HEK293 (cell line): ENCODE measurements around the gene PRPF6.

ENCODE experiments used
- CTCF ChIA-PET: fragments of 350-600 bp; formaldehyde crosslinking; extraction: SDS; loops from one replicate; lab custom pipeline; 2021; ENCODE audit warnings: antibody characterized with exemption; lab: Yijun Ruan, JAX
- POLR2A ChIA-PET: fragments of 300-600 bp; formaldehyde crosslinking; extraction: SDS; loops from one replicate; lab custom pipeline; 2020; ENCODE audit warnings: antibody characterized with exemption, inconsistent platforms; lab: Yijun Ruan, JAX
- H3K27ac ChIP-seq: fragments of 200-500 bp; sonication (Bioruptor generic); 2 replicates; pipeline ENCODE4 v1.5.1; 2014; ENCODE audit warnings: low read depth, low read length, control low read depth, inconsistent platforms; ENCODE audit errors: extremely low read depth
- H3K36me3 ChIP-seq, 2 experiments: fragments of 200-500 bp in 1 of 2; sonication (Bioruptor generic) in 1 of 2; 1 replicate in 1 of 2; 2 replicates in 1 of 2; pipeline ENCODE4 v1.5.1; 2014 to 2017; ENCODE audit warnings: inconsistent platforms in 2 of 2, low read length in 2 of 2; ENCODE audit not compliant: control insufficient read depth in 2 of 2, insufficient read depth in 1 of 2
- H3K4me1 ChIP-seq: fragments of 200-500 bp; sonication (Bioruptor generic); 2 replicates; pipeline ENCODE4 v1.5.1; 2014; ENCODE audit warnings: mild to moderate bottlenecking, low read length, inconsistent platforms; ENCODE audit not compliant: control insufficient read depth, insufficient read depth
- H3K4me3 ChIP-seq: 2 replicates; pipeline ENCODE4 v1.5.1; 2011; ENCODE audit warnings: low read depth, mild to moderate bottlenecking, control low read depth, low read length, moderate library complexity
- H3K9me3 ChIP-seq: fragments of 200-500 bp; sonication (Bioruptor generic); 2 replicates; pipeline ENCODE4 v1.5.1; 2014; ENCODE audit warnings: low read depth, low read length, inconsistent platforms; ENCODE audit not compliant: control insufficient read depth, insufficient read depth
- EGR2 ChIP-seq: fragments of 450-650 bp; formaldehyde crosslinking; IDR thresholded peaks from 2 replicates; pipeline ENCODE4 v1.5.1; 2016; ENCODE audit warnings: low read depth, missing biosample characterization, missing genetic modification characterization
- PRDM1 ChIP-seq: fragments of 450-650 bp; formaldehyde crosslinking; IDR thresholded peaks from 2 replicates; pipeline ENCODE4; 2016; ENCODE audit warnings: missing biosample characterization, missing genetic modification characterization
- YY2 ChIP-seq: fragments of 450-650 bp; formaldehyde crosslinking; IDR thresholded peaks from 2 replicates; pipeline ENCODE4 v1.5.1; 2016; ENCODE audit warnings: missing biosample characterization, missing genetic modification characterization
- ZFP3 ChIP-seq: fragments of 450-650 bp; formaldehyde crosslinking; IDR thresholded peaks from 2 replicates; pipeline ENCODE4 v1.5.1; 2016; ENCODE audit warnings: low read depth, missing biosample characterization, missing genetic modification characterization
- ZNF148 ChIP-seq: fragments of 450-650 bp; formaldehyde crosslinking; IDR thresholded peaks from 2 replicates; pipeline ENCODE4 v1.5.0; 2017; ENCODE audit warnings: missing biosample characterization, missing genetic modification characterization, borderline replicate concordance
- ZNF155 ChIP-seq: fragments of 450-650 bp; formaldehyde crosslinking; IDR thresholded peaks from 2 replicates; pipeline ENCODE4 v1.5.1; 2016; ENCODE audit warnings: missing biosample characterization, missing genetic modification characterization
- ZNF174 ChIP-seq: fragments of 450-650 bp; formaldehyde crosslinking; IDR thresholded peaks from 2 replicates; pipeline ENCODE4 v1.5.0; 2017; ENCODE audit warnings: missing biosample characterization, mild to moderate bottlenecking, missing genetic modification characterization
- ZNF335 ChIP-seq: fragments of 450-650 bp; formaldehyde crosslinking; conservative IDR thresholded peaks from 2 replicates; pipeline ENCODE4 v1.5.1; 2016; ENCODE audit warnings: missing biosample characterization, missing genetic modification characterization
- ZNF37A ChIP-seq: fragments of 450-650 bp; IDR thresholded peaks from 2 replicates; pipeline ENCODE4 v1.5.1; 2018; ENCODE audit warnings: missing biosample characterization, missing genetic modification characterization
- ZNF48 ChIP-seq: fragments of 450-650 bp; formaldehyde crosslinking; IDR thresholded peaks from 2 replicates; pipeline ENCODE4 v1.5.1; 2016; ENCODE audit warnings: missing biosample characterization, missing genetic modification characterization
- ZNF560 ChIP-seq: fragments of 450-650 bp; formaldehyde crosslinking; IDR thresholded peaks from 2 replicates; pipeline ENCODE4 v1.5.1; 2017; ENCODE audit warnings: missing biosample characterization, missing genetic modification characterization, borderline replicate concordance
- ZNF561 ChIP-seq: fragments of 450-650 bp; IDR thresholded peaks from 2 replicates; pipeline ENCODE4 v1.5.1; 2018; ENCODE audit warnings: missing biosample characterization, missing genetic modification characterization, borderline replicate concordance
- ZNF624 ChIP-seq: fragments of 450-650 bp; formaldehyde crosslinking; IDR thresholded peaks from 2 replicates; pipeline ENCODE4 v1.5.1; 2017; ENCODE audit warnings: missing biosample characterization, missing genetic modification characterization
- ZNF677 ChIP-seq: fragments of 450-650 bp; IDR thresholded peaks from 2 replicates; pipeline ENCODE4 v1.5.0; 2018; ENCODE audit warnings: missing biosample characterization, mild to moderate bottlenecking, missing genetic modification characterization, moderate library complexity
- ZNF830 ChIP-seq: fragments of 450-650 bp; IDR thresholded peaks from 2 replicates; pipeline ENCODE4 v1.5.0; 2018; ENCODE audit warnings: missing biosample characterization, missing genetic modification characterization, low read depth, mild to moderate bottlenecking, moderate library complexity
- TF ChIP-seq, protein P1 (sequence below): fragments of 450-650 bp; formaldehyde crosslinking; IDR thresholded peaks from 2 replicates; pipeline ENCODE4 v1.5.1; 2016; ENCODE audit warnings: missing biosample characterization, missing genetic modification characterization
- TF ChIP-seq, protein P2 (sequence below): fragments of 450-650 bp; formaldehyde crosslinking; IDR thresholded peaks from 2 replicates; pipeline ENCODE4 v1.5.1; 2016; ENCODE audit warnings: missing biosample characterization, missing genetic modification characterization
- TF ChIP-seq, protein P3 (sequence below): fragments of 450-650 bp; formaldehyde crosslinking; IDR thresholded peaks from 2 replicates; pipeline ENCODE4 v1.5.1; 2017; ENCODE audit warnings: missing biosample characterization, missing genetic modification characterization
- TF ChIP-seq, protein P4 (sequence below): fragments of 450-650 bp; formaldehyde crosslinking; IDR thresholded peaks from 2 replicates; pipeline ENCODE4 v1.5.1; 2016; ENCODE audit warnings: missing biosample characterization, missing genetic modification characterization
- TF ChIP-seq, protein P5 (sequence below): fragments of 450-650 bp; formaldehyde crosslinking; IDR thresholded peaks from 2 replicates; pipeline ENCODE4 v1.5.1; 2016; ENCODE audit warnings: missing biosample characterization, missing genetic modification characterization

Gene PRPF6

DNA sequence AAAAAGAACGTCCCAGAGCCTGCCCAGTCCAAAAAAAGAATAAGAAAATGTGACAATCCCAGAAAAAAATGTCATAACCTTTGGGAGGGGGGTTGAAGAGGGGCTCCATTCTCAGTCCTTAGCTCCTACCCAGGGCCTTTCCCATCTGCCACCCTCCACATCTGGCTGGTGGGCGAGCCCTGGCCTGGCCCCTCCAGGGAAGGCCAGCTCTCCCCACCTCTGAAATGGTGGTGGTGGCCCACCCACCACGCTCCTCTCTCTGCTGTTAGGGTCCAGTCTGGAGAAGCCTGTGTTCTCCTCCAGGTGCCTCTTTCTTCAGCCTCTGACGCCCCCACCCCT, 98.0 kb downstream of the PRPF6 start:
- Histone ChIP-seq H3K4me3 (peak overlapping the region; percentile 51), H3K27ac (peak overlapping the region; percentile 68; the same call in 1 of the 2 replicates), H3K36me3 (peaks cover 0 to 7% of the 10 kb centered on the region in 2 experiments; a peak in 1 of 3 replicates), H3K9me3 (no peaks in the 10 kb centered on the region), H3K4me1 (peaks cover 10% of the 10 kb centered on the region)
- ChIA-PET CTCF (interaction anchor here (1.0 to 1.2 kb wide), 3 partner anchors 9 to 40 kb away, joined by 3 read pairs; no protein-coding TSS in a partner anchor), POLR2A (no interaction called here)
- TF ChIP-seq ZNF174 (tag by site-specific recombination) = no peak
- TF ChIP-seq, protein P1, sequence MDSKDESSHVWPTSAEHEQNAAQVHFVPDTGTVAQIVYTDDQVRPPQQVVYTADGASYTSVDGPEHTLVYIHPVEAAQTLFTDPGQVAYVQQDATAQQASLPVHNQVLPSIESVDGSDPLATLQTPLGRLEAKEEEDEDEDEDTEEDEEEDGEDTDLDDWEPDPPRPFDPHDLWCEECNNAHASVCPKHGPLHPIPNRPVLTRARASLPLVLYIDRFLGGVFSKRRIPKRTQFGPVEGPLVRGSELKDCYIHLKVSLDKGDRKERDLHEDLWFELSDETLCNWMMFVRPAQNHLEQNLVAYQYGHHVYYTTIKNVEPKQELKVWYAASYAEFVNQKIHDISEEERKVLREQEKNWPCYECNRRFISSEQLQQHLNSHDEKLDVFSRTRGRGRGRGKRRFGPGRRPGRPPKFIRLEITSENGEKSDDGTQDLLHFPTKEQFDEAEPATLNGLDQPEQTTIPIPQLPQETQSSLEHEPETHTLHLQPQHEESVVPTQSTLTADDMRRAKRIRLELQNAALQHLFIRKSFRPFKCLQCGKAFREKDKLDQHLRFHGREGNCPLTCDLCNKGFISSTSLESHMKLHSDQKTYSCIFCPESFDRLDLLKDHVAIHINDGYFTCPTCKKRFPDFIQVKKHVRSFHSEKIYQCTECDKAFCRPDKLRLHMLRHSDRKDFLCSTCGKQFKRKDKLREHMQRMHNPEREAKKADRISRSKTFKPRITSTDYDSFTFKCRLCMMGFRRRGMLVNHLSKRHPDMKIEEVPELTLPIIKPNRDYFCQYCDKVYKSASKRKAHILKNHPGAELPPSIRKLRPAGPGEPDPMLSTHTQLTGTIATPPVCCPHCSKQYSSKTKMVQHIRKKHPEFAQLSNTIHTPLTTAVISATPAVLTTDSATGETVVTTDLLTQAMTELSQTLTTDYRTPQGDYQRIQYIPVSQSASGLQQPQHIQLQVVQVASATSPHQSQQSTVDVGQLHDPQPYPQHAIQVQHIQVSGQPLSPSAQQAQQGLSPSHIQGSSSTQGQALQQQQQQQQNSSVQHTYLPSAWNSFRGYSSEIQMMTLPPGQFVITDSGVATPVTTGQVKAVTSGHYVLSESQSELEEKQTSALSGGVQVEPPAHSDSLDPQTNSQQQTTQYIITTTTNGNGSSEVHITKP = peak; percentile 50

- POLR2A ChIA-PET = interaction anchor here (0.6 to 1.8 kb wide), 2 partner anchors 17 to 20 kb away, joined by 3 to 6 read pairs; partner anchors contain the start of gene TCEA2
- CTCF ChIA-PET = interaction anchor here (0.6 to 1.2 kb wide), 7 partner anchors 10 to 197 kb away, joined by 3 read pairs; no protein-coding TSS in a partner anchor
- Histone ChIP-seq H3K4me1 (peaks cover 10% of the 10 kb centered on the region), H3K36me3 (peaks cover 0 to 3% of the 10 kb centered on the region in 2 experiments; a peak in 1 of 3 replicates), H3K4me3 (peak within 1 kb of the TSS; percentile 51), H3K9me3 (no peaks in the 10 kb centered on the region), H3K27ac (peak within 1 kb of the TSS; percentile 68; the same call in 1 of the 2 replicates)
- no peak for TF ChIP-seq ZNF48 (tag by site-specific recombination)
- TF ChIP-seq ZNF174 (tag by site-specific recombination) = no peak
- TF ChIP-seq YY2 (tag by site-specific recombination) = no peak
- TF ChIP-seq ZNF155 (tag by site-specific recombination) = no peak
- TF ChIP-seq EGR2 = peak; percentile 43; the same call in 1 of the 2 replicates
- TF ChIP-seq, protein P2, sequence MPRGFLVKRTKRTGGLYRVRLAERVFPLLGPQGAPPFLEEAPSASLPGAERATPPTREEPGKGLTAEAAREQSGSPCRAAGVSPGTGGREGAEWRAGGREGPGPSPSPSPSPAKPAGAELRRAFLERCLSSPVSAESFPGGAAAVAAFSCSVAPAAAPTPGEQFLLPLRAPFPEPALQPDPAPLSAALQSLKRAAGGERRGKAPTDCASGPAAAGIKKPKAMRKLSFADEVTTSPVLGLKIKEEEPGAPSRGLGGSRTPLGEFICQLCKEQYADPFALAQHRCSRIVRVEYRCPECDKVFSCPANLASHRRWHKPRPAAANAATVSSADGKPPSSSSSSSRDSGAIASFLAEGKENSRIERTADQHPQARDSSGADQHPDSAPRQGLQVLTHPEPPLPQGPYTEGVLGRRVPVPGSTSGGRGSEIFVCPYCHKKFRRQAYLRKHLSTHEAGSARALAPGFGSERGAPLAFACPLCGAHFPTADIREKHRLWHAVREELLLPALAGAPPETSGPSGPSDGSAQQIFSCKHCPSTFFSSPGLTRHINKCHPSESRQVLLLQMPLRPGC (tag by site-specific recombination) = no peak
- TF ChIP-seq, protein P3, sequence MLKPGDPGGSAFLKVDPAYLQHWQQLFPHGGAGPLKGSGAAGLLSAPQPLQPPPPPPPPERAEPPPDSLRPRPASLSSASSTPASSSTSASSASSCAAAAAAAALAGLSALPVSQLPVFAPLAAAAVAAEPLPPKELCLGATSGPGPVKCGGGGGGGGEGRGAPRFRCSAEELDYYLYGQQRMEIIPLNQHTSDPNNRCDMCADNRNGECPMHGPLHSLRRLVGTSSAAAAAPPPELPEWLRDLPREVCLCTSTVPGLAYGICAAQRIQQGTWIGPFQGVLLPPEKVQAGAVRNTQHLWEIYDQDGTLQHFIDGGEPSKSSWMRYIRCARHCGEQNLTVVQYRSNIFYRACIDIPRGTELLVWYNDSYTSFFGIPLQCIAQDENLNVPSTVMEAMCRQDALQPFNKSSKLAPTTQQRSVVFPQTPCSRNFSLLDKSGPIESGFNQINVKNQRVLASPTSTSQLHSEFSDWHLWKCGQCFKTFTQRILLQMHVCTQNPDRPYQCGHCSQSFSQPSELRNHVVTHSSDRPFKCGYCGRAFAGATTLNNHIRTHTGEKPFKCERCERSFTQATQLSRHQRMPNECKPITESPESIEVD (tag by site-specific recombination) = no peak
- no peak for TF ChIP-seq ZNF677 (tag by site-specific recombination)
- TF ChIP-seq, protein P4, sequence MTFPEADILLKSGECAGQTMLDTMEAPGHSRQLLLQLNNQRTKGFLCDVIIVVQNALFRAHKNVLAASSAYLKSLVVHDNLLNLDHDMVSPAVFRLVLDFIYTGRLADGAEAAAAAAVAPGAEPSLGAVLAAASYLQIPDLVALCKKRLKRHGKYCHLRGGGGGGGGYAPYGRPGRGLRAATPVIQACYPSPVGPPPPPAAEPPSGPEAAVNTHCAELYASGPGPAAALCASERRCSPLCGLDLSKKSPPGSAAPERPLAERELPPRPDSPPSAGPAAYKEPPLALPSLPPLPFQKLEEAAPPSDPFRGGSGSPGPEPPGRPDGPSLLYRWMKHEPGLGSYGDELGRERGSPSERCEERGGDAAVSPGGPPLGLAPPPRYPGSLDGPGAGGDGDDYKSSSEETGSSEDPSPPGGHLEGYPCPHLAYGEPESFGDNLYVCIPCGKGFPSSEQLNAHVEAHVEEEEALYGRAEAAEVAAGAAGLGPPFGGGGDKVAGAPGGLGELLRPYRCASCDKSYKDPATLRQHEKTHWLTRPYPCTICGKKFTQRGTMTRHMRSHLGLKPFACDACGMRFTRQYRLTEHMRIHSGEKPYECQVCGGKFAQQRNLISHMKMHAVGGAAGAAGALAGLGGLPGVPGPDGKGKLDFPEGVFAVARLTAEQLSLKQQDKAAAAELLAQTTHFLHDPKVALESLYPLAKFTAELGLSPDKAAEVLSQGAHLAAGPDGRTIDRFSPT (tag by site-specific recombination) = no peak
- TF ChIP-seq PRDM1 (tag by site-specific recombination) = no peak
- no peak for TF ChIP-seq ZFP3 (tag by site-specific recombination)
- no peak for TF ChIP-seq ZNF830 (tag by site-specific recombination)
- TF ChIP-seq, protein P5, sequence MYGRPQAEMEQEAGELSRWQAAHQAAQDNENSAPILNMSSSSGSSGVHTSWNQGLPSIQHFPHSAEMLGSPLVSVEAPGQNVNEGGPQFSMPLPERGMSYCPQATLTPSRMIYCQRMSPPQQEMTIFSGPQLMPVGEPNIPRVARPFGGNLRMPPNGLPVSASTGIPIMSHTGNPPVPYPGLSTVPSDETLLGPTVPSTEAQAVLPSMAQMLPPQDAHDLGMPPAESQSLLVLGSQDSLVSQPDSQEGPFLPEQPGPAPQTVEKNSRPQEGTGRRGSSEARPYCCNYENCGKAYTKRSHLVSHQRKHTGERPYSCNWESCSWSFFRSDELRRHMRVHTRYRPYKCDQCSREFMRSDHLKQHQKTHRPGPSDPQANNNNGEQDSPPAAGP = peak; percentile 96
- TF ChIP-seq ZNF37A (tag by site-specific recombination) = no peak
- peak; percentile 34 for TF ChIP-seq ZNF335 (tag by site-specific recombination)
- peak; percentile 66; the same call in 1 of the 2 replicates for TF ChIP-seq ZNF561 (tag by site-specific recombination)
- no peak for TF ChIP-seq ZNF624 (tag by site-specific recombination)
- TF ChIP-seq ZNF148 = no peak
- no peak for TF ChIP-seq ZNF560
Observed at GRCh38 chr20:64079273-64080012, 98.5 kb downstream of the PRPF6 start, which contains the start of gene RGS19. Gene RGS19 (minus strand): TSS chr20:64079518. CDS start chr20:64076886, 2,632 bp downstream.
